HT1080 (cell line): ENCODE measurements around the gene RDH5. TPM values are rescaled to one million over a fixed set of nuclear protein-coding genes. Genes with fewer than 3 reads are reported as not detected.

Experiments used
- DNase-seq: peaks from one replicate; pipeline ENCODE4 v3.0.0-alpha.2; 2015; ENCODE audit warnings: low read depth
- polyA plus RNA-seq, 2 experiments: library from polyadenylated mRNA; depleted of rRNA; stranded (reverse); fragments of >200 nt; gene quantifications; 2 replicates each; pipeline ENCODE4 v1.2.3, GENCODE V29; 2015
- total RNA-seq: library from RNA; depleted of rRNA; stranded (reverse); fragments of >200 nt; shearing (Covaris generic); gene quantifications from 2 replicates; pipeline ENCODE4 v1.2.3, GENCODE V29; 2014; rRNA removed

The RDH5 gene, protein sequence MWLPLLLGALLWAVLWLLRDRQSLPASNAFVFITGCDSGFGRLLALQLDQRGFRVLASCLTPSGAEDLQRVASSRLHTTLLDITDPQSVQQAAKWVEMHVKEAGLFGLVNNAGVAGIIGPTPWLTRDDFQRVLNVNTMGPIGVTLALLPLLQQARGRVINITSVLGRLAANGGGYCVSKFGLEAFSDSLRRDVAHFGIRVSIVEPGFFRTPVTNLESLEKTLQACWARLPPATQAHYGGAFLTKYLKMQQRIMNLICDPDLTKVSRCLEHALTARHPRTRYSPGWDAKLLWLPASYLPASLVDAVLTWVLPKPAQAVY
- total RNA-seq, result 2.7 and 3.2 TPM in 2 replicates
- 1.3 and 2.6 TPM in 2 replicates for polyA plus RNA-seq (2015; cell fraction: cytosol; rRNA removed)
- 14.7 and 15.3 TPM in 2 replicates for polyA plus RNA-seq (2015; cell fraction: nucleus; rRNA removed)

- no peak for DNase-seq
Observed at GRCh38 chr12:55720071-55720564, at the start of gene RDH5. Gene RDH5, plus strand, starts transcription at chr12:55720393. Its CDS starts 792 bp downstream, at chr12:55721185.

- no peak for DNase-seq
Observed at GRCh38 chr12:55671746-55672145, 48.4 kb upstream of the RDH5 start.

- no peak for DNase-seq
Observed at GRCh38 chr12:55673638-55674037, 46.6 kb upstream of the RDH5 start.

DNA sequence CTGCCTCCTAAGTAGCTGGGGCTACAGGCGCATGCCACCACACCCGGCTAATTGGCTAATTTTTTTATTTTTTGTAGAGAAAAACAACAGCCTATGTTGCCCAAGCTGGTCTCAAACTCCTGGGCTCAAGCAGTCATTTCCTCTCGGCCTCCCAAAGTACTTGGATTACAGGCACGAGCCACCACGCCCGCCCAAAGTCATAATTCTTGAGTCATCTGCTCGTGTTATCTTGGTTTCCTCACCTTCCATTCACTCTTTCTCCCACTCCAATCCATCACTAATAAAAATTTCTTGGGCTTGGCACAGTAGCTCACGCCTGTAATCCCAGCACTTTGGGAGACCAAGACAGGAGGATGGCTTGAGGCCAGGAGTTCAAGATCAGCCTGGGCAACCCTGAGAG is 44.5 kb upstream of the RDH5 start:
- peak; percentile 25 for DNase-seq

DNA sequence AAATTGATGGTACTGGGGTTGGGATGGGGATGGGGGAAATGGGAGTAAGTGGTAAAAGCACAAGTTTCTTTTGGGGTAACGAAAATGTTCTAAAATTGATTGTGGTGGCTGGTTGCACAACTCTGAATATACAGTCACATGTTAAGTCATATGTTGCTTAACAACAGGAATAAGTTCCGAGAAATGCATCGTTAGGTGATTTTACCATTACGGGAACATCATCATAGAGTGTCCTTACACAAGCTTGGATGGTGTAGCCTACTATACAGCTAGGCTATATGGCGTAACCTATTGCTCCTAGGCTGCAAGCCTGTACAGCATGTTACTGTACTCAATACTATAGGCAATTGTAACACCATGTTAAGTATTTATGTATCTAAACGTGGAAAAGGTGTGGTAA is 43.5 kb upstream of the RDH5 start:
- DNase-seq, result no peak

- no peak for DNase-seq
Observed at GRCh38 chr12:55679691-55680090, 40.5 kb upstream of the RDH5 start.

GRCh38 chr12:55681142-55682077 is 38.8 kb upstream of the RDH5 start:
- peak; percentile 85 for DNase-seq

DNA sequence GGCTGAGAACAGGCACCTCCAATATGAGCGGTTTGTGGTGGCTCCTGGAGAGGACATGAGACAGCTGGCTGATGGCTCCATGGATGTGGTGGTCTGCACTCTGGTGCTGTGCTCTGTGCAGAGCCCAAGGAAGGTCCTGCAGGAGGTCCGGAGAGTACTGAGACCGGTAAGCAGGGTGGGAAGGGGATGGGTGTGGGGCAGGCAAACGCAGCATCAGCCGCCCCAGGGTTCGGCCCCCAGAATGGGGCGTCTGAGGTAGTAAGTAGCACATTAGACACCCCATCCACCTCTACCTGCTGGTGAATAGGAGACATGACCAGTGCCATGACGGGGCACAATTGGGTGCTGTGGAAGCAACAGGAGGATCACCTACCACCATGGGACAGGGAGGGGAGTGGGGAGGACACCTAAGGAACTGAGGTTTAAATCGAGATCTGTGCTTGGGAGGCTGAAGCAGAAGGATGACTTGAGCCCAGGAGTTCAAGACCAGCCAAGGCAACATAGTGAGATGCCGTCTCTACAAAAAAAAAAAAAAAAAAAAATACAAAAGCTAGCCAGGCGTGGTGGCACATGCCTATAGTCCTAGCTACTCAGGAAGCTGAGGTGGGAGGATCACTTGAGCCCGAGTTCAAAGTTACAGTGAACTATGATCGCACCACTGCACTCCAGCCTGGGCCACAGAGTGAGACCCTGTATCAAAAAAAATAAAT is 38.0 kb upstream of the RDH5 start:
- no peak for DNase-seq

DNA sequence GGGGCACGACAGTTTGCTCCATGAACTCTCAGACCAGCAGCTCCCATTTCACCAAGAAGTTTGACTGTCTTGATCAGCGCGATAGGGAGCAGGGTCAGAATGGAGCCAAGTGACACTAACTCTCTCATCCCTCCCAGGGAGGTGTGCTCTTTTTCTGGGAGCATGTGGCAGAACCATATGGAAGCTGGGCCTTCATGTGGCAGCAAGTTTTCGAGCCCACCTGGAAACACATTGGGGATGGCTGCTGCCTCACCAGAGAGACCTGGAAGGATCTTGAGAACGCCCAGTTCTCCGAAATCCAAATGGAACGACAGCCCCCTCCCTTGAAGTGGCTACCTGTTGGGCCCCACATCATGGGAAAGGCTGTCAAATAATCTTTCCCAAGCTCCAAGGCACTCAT is 36.5 kb upstream of the RDH5 start:
- no peak for DNase-seq

DNA sequence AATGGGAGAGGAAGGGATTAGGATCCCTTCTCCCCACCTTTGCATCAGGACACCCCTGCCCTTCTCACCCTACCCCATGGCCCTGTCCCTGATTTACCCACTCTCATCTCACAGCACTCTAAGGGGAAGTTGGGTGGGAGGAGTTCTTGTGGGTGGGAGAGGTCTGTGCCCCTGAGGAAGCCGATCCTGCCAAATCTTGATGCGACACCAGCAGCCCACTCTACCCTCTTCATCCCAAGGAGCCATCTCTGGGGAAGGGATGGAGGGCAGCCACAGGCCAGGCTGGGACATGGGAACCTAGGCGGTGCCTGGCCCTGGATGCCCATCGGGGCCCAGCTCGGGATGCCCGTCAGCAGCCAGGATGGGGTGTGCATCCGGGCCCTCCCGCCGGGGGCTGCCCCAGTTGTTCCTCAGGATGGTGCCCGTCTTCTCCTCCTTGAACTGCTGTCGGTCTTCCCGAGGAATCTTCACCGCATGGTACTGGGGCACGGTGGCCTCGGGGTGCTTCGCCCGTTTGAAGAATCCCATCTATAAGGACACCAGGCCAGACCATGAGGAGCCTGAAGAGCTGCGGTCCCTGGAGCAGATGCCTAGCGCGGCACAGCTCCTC is 35.3 kb upstream of the RDH5 start:
- no peak for DNase-seq

DNA sequence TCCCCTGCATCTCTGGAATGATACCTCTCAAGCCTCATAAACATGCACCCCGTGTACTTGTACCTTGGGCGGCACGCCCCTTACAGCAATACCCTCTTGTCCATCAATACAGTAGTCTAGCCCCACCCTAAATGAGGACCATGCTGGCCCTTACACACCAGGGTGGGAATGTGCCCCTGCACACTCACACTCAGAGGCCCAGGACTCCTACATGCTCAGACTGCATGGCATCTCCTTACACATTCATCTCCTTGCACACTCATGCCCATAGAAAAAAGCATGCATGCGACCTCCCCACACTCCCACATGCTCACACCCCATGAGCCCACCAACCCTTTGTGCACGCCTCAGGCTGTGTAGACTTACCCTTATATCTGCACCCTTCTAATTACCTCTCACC is 34.5 kb upstream of the RDH5 start:
- no peak for DNase-seq

- no peak for DNase-seq
Observed at GRCh38 chr12:55686366-55687010, 33.7 kb upstream of the RDH5 start.

DNA sequence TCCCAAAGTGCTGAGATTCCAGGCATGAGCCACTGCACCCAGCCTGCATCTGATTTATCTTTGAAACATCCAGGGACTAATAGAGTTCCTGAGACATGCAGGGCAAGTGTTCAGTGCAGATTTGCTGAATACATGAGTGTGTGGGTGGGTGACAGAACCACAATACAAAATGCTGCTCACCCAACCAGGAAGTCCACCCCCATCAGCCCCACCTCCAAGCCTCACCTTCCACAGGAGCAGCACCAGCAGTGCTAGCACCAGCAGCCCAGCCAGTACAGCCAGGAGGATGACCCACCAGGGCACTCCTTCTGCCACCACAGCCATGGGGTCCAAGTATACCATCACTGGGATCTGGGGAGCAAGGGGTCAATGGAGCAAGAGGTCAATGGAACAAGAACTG is 32.4 kb upstream of the RDH5 start:
- no peak for DNase-seq

- no peak for DNase-seq
Observed at GRCh38 chr12:55688716-55689655, 31.2 kb upstream of the RDH5 start.

DNA sequence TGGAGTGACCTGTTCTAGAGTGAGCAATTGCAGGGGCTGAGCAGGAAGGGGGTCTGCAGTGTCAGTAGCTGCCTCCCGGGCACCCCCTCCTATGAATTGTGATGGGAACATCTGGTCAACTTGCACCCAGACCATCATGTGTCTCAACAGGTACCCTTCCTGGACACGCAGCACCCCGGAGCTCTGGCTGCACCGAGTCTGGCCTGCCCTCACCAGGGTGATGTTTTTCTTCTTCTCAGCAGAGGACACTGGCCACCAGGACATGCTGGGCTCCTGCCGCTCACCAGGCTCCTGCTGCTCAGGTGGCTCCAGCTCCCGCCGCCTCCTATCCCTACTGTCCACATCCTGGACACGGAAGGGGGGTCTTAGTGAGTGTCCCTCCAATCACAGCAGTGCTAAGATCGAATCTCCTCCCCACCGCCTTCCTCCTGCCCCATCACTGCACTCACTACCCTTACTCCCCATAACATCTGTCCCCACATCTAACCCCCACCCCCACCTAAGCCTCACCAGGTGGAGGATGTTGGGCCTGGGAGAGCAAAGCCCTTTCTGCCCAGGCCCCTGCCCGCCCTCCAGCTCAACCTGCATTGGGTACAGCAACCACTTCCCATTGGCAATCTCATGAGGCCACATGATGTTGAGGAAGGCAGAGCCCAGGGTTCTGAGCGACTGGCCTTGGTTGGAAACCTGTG is 27.4 kb upstream of the RDH5 start:
- no peak for DNase-seq

DNA sequence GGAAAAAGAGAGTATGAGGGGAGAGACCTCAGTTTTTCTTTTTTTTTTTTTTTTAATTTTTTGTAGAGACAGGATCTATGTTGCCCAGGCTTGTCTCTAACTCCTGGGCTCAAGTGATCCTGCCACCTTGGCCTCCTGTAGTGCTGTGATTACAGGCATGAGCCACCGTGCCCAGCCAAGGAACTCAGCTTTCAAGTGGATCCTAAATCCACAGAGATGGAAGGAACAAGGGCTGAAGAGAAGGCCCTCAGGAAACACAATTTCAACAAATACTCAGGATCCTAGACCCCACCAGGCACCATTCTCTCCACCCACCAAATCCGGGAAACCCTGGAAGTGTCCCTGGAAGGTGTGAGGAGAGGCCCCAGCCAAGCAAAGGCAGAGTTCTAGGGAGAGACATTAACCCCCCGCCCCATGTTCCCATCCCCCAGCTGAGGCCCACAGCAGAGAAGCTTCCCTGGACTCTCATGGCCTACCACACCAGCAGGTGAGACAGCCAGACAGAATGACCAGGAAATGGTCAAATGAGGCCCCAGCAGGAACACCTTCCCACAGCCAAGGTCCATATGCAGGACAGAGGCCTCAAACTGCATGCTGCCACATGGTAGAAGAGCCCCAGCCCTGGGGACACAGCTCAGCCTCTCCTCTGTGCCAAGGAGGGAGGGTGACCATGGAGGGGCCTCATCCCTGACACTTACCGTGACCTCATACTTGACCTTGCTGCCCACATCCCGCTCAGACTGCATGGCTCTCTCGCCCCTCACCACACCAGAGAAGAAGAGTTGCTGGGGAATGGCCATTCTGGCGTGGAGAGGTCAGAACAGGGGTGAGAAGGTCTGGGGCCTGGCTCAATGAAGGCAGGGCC is 26.6 kb upstream of the RDH5 start:
- no peak for DNase-seq

DNA sequence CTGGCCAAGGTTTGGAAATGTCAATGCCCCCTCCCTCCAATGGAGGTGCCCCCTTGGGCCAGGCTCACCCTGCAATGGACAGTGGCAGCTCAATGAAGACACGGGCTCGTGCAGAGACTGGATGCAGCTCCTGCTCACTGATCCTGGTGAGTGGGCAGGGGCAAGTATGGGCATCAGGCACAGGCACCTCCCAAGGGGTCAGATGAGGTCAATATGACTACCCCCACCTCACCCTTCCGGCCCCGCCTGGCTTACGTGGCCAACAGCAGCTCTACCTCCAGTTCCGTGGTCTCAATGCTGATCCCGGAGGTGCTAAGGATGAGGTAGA is 26.0 kb upstream of the RDH5 start:
- no peak for DNase-seq

GRCh38 chr12:55694651-55695050 is 25.5 kb upstream of the RDH5 start:
- DNase-seq, result no peak
